HepG2 (cell line): ENCODE data around the gene TOMM22. TPM values are rescaled to one million over a fixed set of nuclear protein-coding genes. Genes with fewer than 3 reads are reported as not detected.

ENCODE experiments used
- ATAC-seq: fragments of 200-7000 bp; cut with Tn5 transposase; 3 replicates; pipeline ENCODE4 v1.9.1; 2020; ENCODE audit warnings: mild to moderate bottlenecking, moderate library complexity
- Bru-seq: library from RNA; stranded (reverse); fragments of 400-500 nt; gene quantifications from one replicate; lab custom pipeline; 2021; lab: Mats Ljungman, UMichigan
- BruChase-seq, 2 experiments: library from RNA; stranded (reverse); fragments of 400-500 nt; gene quantifications; one replicate each; lab custom pipeline; 2021; lab: Mats Ljungman, UMichigan
- BruUV-seq: library from RNA; stranded (reverse); fragments of 400-500 nt; replicated peaks from 2 replicates; lab custom pipeline; 2021; lab: Mats Ljungman, UMichigan
- CTCF ChIA-PET: fragments of 300-600 bp; formaldehyde crosslinking; extraction: SDS; loops from one replicate; lab custom pipeline; 2021; ENCODE audit warnings: low total read pairs, inconsistent platforms, low intra/inter-chr PET ratio; lab: Yijun Ruan, JAX
- POLR2A ChIA-PET: fragments of 350-600 bp; sonication (Branson Sonifier 250); formaldehyde crosslinking; loops from one replicate; lab custom pipeline; 2020; ENCODE audit warnings: antibody characterized with exemption, inconsistent platforms; lab: Yijun Ruan, JAX
- DNase-seq: peaks from one replicate; pipeline ENCODE4 v3.0.0-alpha.2; 2015; ENCODE audit warnings: low spot score
- FAIRE-seq: peaks from 3 replicates; lab custom pipeline; 2011; peaks lifted over from hg19 to GRCh38; lab: Jason Lieb, UNC
- H2AFZ ChIP-seq: one replicate; pipeline ENCODE4 v1.6.1; 2011; ENCODE audit warnings: low read length, inconsistent platforms
- H3K27ac ChIP-seq: fragments of 300-600 bp; 3 replicates; pipeline ENCODE4 v1.8.0; 2011; ENCODE audit warnings: mixed run types, mild to moderate bottlenecking, mixed read lengths, low read length, inconsistent platforms; ENCODE audit not compliant: insufficient read depth; ENCODE audit errors: extremely low read length
- H3K27me3 ChIP-seq, 2 experiments: fragments of 200-600 bp in 1 of 2; 2 replicates in 1 of 2; 3 replicates in 1 of 2; pipeline versions ENCODE4 v1.6.0 to v1.8.0; 2011; ENCODE audit warnings: low read length in 2 of 2, mild to moderate bottlenecking in 2 of 2, moderate library complexity in 2 of 2, inconsistent platforms in 1 of 2; ENCODE audit not compliant: insufficient read depth in 2 of 2, control insufficient read depth in 1 of 2
- H3K36me3 ChIP-seq, 2 experiments: fragments of 200-600 bp in 1 of 2; replicated peaks in 1 of 2; 2 replicates in 1 of 2; 3 replicates in 1 of 2; pipeline versions ENCODE4 v1.5.1 to v1.8.0; 2011; ENCODE audit warnings: low read length in 2 of 2, inconsistent platforms in 1 of 2; ENCODE audit not compliant: insufficient read depth in 2 of 2, control insufficient read depth in 1 of 2
- H3K4me1 ChIP-seq: 2 replicates; pipeline ENCODE4 v1.5.1; 2012; ENCODE audit warnings: low read length, inconsistent platforms; ENCODE audit not compliant: insufficient read depth
- H3K4me2 ChIP-seq: 2 replicates; pipeline ENCODE4 v1.6.0; 2011; ENCODE audit warnings: low read depth, low read length, inconsistent platforms
- H3K4me3 ChIP-seq, 3 experiments: fragments of 200-600 bp in 1 of 3; sonication (generic), shearing (Covaris generic) in 1 of 3; replicated peaks in 1 of 3; 2 replicates each; pipeline ENCODE4 v1.5.1; 2011 to 2016; ENCODE audit warnings: low read length in 3 of 3, inconsistent platforms in 2 of 3, low read depth in 2 of 3, mild to moderate bottlenecking in 2 of 3, control low read depth in 1 of 3, mixed read lengths in 1 of 3; ENCODE audit not compliant: insufficient read depth in 1 of 3
- H3K79me2 ChIP-seq: one replicate; pipeline ENCODE4 v1.6.1; 2011; ENCODE audit warnings: low read length, inconsistent platforms; ENCODE audit not compliant: insufficient read depth
- H3K9ac ChIP-seq: 2 replicates; pipeline ENCODE4 v1.6.0; 2011; ENCODE audit warnings: mild to moderate bottlenecking, low read depth, low read length, inconsistent platforms; ENCODE audit not compliant: insufficient read depth
- H3K9me3 ChIP-seq: 2 replicates; pipeline ENCODE4 v1.5.1; 2012; ENCODE audit warnings: mild to moderate bottlenecking, low read length
- H4K20me1 ChIP-seq: 2 replicates; pipeline ENCODE4 v1.6.0; 2011; ENCODE audit warnings: inconsistent platforms, mild to moderate bottlenecking, low read length, moderate library complexity; ENCODE audit not compliant: insufficient read depth
- CREB3 ChIP-seq: sonication (generic); formaldehyde crosslinking; IDR thresholded peaks from 2 replicates; pipeline ENCODE4 v1.5.0; 2020; ENCODE audit warnings: missing genetic modification reagents
- EED ChIP-seq: sonication (generic); formaldehyde crosslinking; IDR thresholded peaks from 2 replicates; pipeline ENCODE4 v1.5.0; 2020; ENCODE audit warnings: mild to moderate bottlenecking, missing genetic modification reagents
- EZH2 ChIP-seq: conservative IDR thresholded peaks from 2 replicates; pipeline ENCODE4 v1.6.1; 2012; ENCODE audit warnings: mild to moderate bottlenecking, low read depth, low read length, moderate library complexity
- FLYWCH1 ChIP-seq: sonication (generic); formaldehyde crosslinking; IDR thresholded peaks from 2 replicates; pipeline ENCODE4 v1.8.1; 2023; ENCODE audit warnings: mild to moderate bottlenecking, missing genetic modification reagents
- FOXO4 ChIP-seq: sonication (generic); formaldehyde crosslinking; conservative IDR thresholded peaks from 2 replicates; pipeline ENCODE4 v1.8.1; 2023; ENCODE audit warnings: missing genetic modification reagents
- HNRNPLL ChIP-seq: fragments of 200-400 bp; formaldehyde crosslinking; IDR thresholded peaks from 2 replicates; pipeline ENCODE4 v1.6.1; 2017; ENCODE audit warnings: mild to moderate bottlenecking, low read depth, low read length; ENCODE audit not compliant: poor library complexity, severe bottlenecking
- MBNL3 ChIP-seq: fragments of 250-450 bp; sonication (Bioruptor Pico); conservative IDR thresholded peaks from 2 replicates; pipeline ENCODE4 v1.8.0; 2022; ENCODE audit warnings: mild to moderate bottlenecking, inconsistent platforms
- SMARCC2 ChIP-seq: fragments of 450-650 bp; IDR thresholded peaks from 2 replicates; pipeline ENCODE4 v1.6.1; 2017; ENCODE audit warnings: antibody characterized with exemption, mild to moderate bottlenecking
- TFDP2 ChIP-seq: sonication (generic); formaldehyde crosslinking; IDR thresholded peaks from 2 replicates; pipeline ENCODE4 v1.4.0; 2020; ENCODE audit warnings: missing genetic modification reagents
- ZNF567 ChIP-seq: sonication (generic); formaldehyde crosslinking; IDR thresholded peaks from 2 replicates; pipeline ENCODE4 v1.8.1; 2023; ENCODE audit warnings: mild to moderate bottlenecking, missing genetic modification reagents, borderline replicate concordance
- whole genome bisulfite sequencing: methylation state at CpG from one replicate; pipeline ENCODE4 v1.1.6; 2017; ENCODE audit warnings: low lambda C conversion rate; 5-methylcytosine and 5-hydroxymethylcytosine counted together
- in situ Hi-C: cut with HindIII; loops from 2 replicates; pipeline ENCODE4 v1.10.0; 2017; ENCODE audit warnings: low pct_unique_long_range_greater_than_20kb; ENCODE audit not compliant: extremely low pct_ligation_motif_present
- intact Hi-C: fragments of 100-400 bp; cut with micrococcal nuclease; formaldehyde crosslinking; loops from one replicate; pipeline ENCODE4 v1.10.0; 2022; ENCODE audit not compliant: unreplicated experiment
- long read RNA-seq, 2 experiments: library from RNA in 1 of 2; library from polyadenylated mRNA in 1 of 2; stranded (forward) in 1 of 2; unstranded in 1 of 2; transcript quantifications; one replicate each; pipeline ENCODE4 v2.0.0, GENCODE V29; 2019 to 2022
- polyA minus RNA-seq, 3 experiments: library from RNA; depleted of rRNA, polyadenylated mRNA; stranded (reverse); fragments of >200 nt; gene quantifications; 2 replicates each; pipeline ENCODE4 v1.2.3, GENCODE V29; 2011; ENCODE audit warnings: low replicate concordance in 1 of 3
- polyA plus RNA-seq, 8 experiments: library from polyadenylated mRNA; depleted of rRNA in 3 of 8; stranded (reverse) in 7 of 8; unstranded in 1 of 8; fragments of >200 nt; fragmentation: Illumina TruSeq in 4 of 8; extraction: Trizol in 4 of 8; gene quantifications; 2 replicates each; pipeline versions ENCODE4 v1.2.1 to v1.2.3, GENCODE V29; 2011 to 2016; ENCODE audit warnings: low read depth in 4 of 8, missing spikeins in 1 of 8, mixed read lengths in 1 of 8; ENCODE audit not compliant: insufficient read depth in 1 of 8
- total RNA-seq, 5 experiments: library from RNA; depleted of rRNA; stranded (reverse); fragments of >200 nt; fragmentation: Illumina TruSeq; extraction: Trizol; gene quantifications; 2 replicates each; pipeline ENCODE4 v1.2.3, GENCODE V29; 2016; ENCODE audit warnings: low read depth in 1 of 5

The TOMM22 gene
- 118 and 143 TPM in 2 replicates for total RNA-seq (2016; rRNA removed; fragmentation: Illumina TruSeq; extraction: Trizol)
- total RNA-seq (2016; cell fraction: cytosol; rRNA removed; fragmentation: Illumina TruSeq; extraction: Trizol; ENCODE audit: low read depth): 46.5 and 54.3 TPM in 2 replicates
- 112 and 138 TPM in 2 replicates for total RNA-seq (2016; cell fraction: insoluble cytoplasmic fraction; rRNA removed; fragmentation: Illumina TruSeq; extraction: Trizol)
- 120 and 127 TPM in 2 replicates for total RNA-seq (2016; cell fraction: membrane; rRNA removed; fragmentation: Illumina TruSeq; extraction: Trizol)
- total RNA-seq (2016; cell fraction: nucleus; rRNA removed; fragmentation: Illumina TruSeq; extraction: Trizol): 42.3 and 47.4 TPM in 2 replicates
- 37.3 and 46.9 TPM in 2 replicates for polyA plus RNA-seq (2011; rRNA removed)
- 27.5 and 46.2 TPM in 2 replicates for polyA plus RNA-seq (2011; cell fraction: cytosol; rRNA removed)
- polyA plus RNA-seq (2011; cell fraction: nucleus; rRNA removed): 8.9 and 10.9 TPM in 2 replicates
- 46.1 and 62.9 TPM in 2 replicates for polyA plus RNA-seq (2012)
- polyA plus RNA-seq (2016; cell fraction: cytosol; fragmentation: Illumina TruSeq; extraction: Trizol; ENCODE audit: low read depth): 63.6 and 70.9 TPM in 2 replicates
- 161 and 162 TPM in 2 replicates for polyA plus RNA-seq (2016; cell fraction: insoluble cytoplasmic fraction; fragmentation: Illumina TruSeq; extraction: Trizol; ENCODE audit: low read depth)
- 126 and 148 TPM in 2 replicates for polyA plus RNA-seq (2016; cell fraction: membrane; fragmentation: Illumina TruSeq; extraction: Trizol; ENCODE audit: low read depth)
- 85.7 and 87.7 TPM in 2 replicates for polyA plus RNA-seq (2016; cell fraction: nucleus; fragmentation: Illumina TruSeq; extraction: Trizol; ENCODE audit: insufficient read depth, low read depth)
- polyA minus RNA-seq (2011; rRNA and poly(A)+ RNA removed; ENCODE audit: low replicate concordance): 34.4 and 37.5 TPM in 2 replicates
- polyA minus RNA-seq (2011; cell fraction: cytosol; rRNA and poly(A)+ RNA removed): 28.1 and 28.5 TPM in 2 replicates
- 11.8 and 15.4 TPM in 2 replicates for polyA minus RNA-seq (2011; cell fraction: nucleus; rRNA and poly(A)+ RNA removed)
- Bru-seq, nascent RNA: percentile 94 among the genes with signal in this experiment
- BruChase-seq, experiment 1, labeled RNA remaining after a 6-hour chase: percentile 98 among the genes with signal in this experiment
- percentile 96 among the genes with signal in this experiment for BruChase-seq, experiment 2, labeled RNA remaining after a 2-hour chase
- long read RNA-seq, experiment 1, transcript TOMM22-201 (4 exons, 2,040 nt): major isoform, 182 of 193 reads
- long read RNA-seq, experiment 1, partial matches to known transcripts: 10 of 193 reads
- long read RNA-seq, experiment 1, other reads (novel, unspliced or antisense): 1 of 193 reads
- long read RNA-seq, experiment 2, transcript TOMM22-202 (3 exons, 782 nt): minor isoform, 7 of 251 reads
- long read RNA-seq, experiment 2, transcript TOMM22-201 (4 exons, 2,040 nt): major isoform, 188 of 251 reads
- long read RNA-seq, experiment 2, partial matches to known transcripts: 51 of 251 reads
- long read RNA-seq, experiment 2, other reads (novel, unspliced or antisense): 5 of 251 reads

GRCh38 chr22:38681582-38682335 lies at the start of gene TOMM22:
Gene TOMM22, plus strand, starts transcription at chr22:38681957. Its CDS starts 22 bp downstream, at chr22:38681979.
- no TSS peak for BruUV-seq
- 0% methylated on average over 8 of the region's 60 CpGs for WGBS
- TF ChIP-seq ZNF567 (CRISPR knock-in tag): peak; percentile 83
- peak; percentile 75 for TF ChIP-seq HNRNPLL
- peak; percentile 90 for TF ChIP-seq EED (CRISPR knock-in tag)
- TF ChIP-seq FOXO4 (CRISPR knock-in tag): 0 out of 2 replicates have a peak, but pooled peaks have one; percentile 82
- 0 out of 2 replicates have a peak, but pooled peaks have one; percentile 52 for TF ChIP-seq CREB3 (CRISPR knock-in tag)
- no peak for TF ChIP-seq MBNL3 (CRISPR knock-in tag)
- TF ChIP-seq SMARCC2: no peak
- no peak for TF ChIP-seq EZH2
- no peak for TF ChIP-seq FLYWCH1 (CRISPR knock-in tag)
- TF ChIP-seq TFDP2 (CRISPR knock-in tag): peak; percentile 70

More at GRCh38 chr22:38681582-38682335, at the start of gene TOMM22:
- Histone ChIP-seq H2AFZ (no peak within 1 kb of the TSS), H3K9ac (peak within 1 kb of the TSS; percentile 94), H3K79me2 (peaks cover 11% of the 10 kb centered on the region), H3K4me1 (peaks cover 30% of the 10 kb centered on the region), H3K27me3 (no peaks in the 10 kb centered on the region), H4K20me1 (no peaks in the 10 kb centered on the region), H3K27ac (peak within 1 kb of the TSS; percentile 76), H3K36me3 (peaks cover 11 to 32% of the 10 kb centered on the region in 2 experiments; a peak in 4 of 5 replicates), H3K4me2 (peak within 1 kb of the TSS; percentile 94), H3K9me3 (no peaks in the 10 kb centered on the region), H3K4me3 (peak within 1 kb of the TSS; percentile 98 to 99 (median 99))
- ChIA-PET CTCF (no interaction called here), POLR2A (interaction anchor here (0.7 to 4.7 kb wide), 15 partner anchors 10 to 283 kb away, joined by 3 to 102 read pairs (median 4); partner anchors contain the start of genes GTPBP1, JOSD1, NPTXR and SUN2)
- ATAC-seq: peak; percentile 99
- FAIRE-seq: no peak
- in situ Hi-C loops: no loop called here
- intact Hi-C loops: no loop called here
- DNase-seq: peak; percentile 75
